GM18858 (cell line): ENCODE measurements around the gene HIBCH.
"Not testable (repeated sequence)": the region's sequence is repeated elsewhere in the genome, so short reads cannot be mapped to it uniquely, and the experiment has no call there.

Experiments used
- ATAC-seq: cut with Tn5 transposase; IDR thresholded peaks from one replicate; pipeline ENCODE4 v1.9.1; 2021; ENCODE audit not compliant: unreplicated experiment

The HIBCH gene

GRCh38 chr2:190343536-190344275, 24.1 kb upstream of the HIBCH start, which contains the start of gene INPP1:
Gene INPP1, plus strand, starts transcription at chr2:190343589. Its CDS starts 16,514 bp downstream, at chr2:190360103.
- peak; percentile 28 for ATAC-seq

GRCh38 chr2:190343089-190343535, 23.5 kb upstream of the HIBCH start:
- ATAC-seq = no peak

GRCh38 chr2:190342611-190343010, 23.0 kb upstream of the HIBCH start:
- no peak for ATAC-seq

DNA sequence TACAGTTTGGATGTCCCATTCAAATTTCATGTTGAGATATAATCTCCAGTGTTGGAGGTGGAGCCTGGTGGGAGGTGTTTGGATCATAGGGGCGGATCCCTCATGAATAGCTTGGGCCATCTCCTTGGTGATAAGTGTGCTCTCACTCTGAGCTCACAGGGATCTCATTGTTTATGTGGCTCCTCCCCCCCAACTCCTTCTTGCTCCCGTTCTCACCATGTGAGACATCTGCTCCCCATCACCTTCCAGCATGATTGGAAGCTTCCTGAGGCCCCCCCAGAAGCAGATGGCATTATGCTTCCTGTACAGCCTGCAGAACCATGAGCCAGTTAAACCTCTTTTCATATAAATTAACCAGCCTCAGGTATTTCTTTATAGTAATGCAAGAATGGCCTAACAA, 20.7 kb upstream of the HIBCH start:
- no peak for ATAC-seq

- no peak for ATAC-seq
These were observed 19.8 kb upstream of the HIBCH start for GRCh38 chr2:190339394-190339793.

DNA sequence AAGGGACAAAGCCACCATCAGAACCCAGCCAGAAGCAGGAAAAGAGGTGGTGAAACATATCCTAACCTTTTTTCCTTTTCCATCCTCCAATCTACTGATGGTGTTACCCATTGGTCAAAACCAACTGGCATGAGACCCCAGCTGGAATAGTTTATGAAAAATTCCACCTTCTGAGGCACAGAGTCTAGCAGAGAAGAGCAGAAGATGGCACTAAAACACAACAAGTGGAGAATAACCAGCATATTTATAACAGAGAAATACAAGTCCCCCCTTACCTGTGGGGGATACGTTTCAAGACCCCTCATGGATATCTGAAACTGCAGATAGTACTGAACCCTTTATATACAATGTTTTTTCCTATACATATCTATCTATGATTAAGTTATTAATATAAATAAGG, 18.8 kb upstream of the HIBCH start:
- ATAC-seq = no peak

- no peak for ATAC-seq
These were observed 16.8 kb upstream of the HIBCH start for GRCh38 chr2:190336420-190336819.

DNA sequence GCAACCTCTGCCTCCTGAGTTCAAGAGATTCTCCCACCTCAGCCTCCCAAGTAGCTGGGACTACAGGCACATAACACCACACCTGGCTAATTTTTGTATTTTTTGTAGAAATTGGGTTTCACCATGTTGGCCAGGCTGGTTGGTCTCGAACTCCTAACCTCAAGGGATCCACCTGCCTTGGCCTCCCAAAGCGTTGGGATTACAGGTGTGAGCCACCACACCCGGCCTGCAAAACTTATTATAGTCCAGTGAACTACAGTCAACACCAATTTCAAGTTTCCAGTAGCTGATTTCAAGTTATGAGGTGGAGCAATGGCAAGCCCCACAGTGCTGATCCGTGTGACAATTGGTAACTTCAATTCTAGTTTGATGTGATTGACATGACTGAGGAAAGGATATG, 16.0 kb upstream of the HIBCH start:
- not testable (repeated sequence) for ATAC-seq

DNA sequence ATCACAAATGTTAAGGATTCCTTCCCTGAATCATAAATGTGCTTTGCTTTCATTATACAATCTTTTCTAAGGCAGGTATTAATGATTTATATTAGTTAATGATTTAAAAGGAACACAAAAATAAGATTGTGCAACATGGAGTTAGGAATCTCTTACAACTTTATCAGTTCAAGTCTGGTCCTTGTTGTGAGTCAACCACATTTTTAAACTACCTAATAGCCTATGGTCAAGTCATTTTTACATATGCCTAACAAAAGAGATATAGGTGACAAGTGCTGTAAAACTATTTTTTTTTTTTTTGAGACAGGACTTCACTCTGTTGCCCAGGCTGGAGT, 15.6 kb upstream of the HIBCH start:
- ATAC-seq = no peak

DNA sequence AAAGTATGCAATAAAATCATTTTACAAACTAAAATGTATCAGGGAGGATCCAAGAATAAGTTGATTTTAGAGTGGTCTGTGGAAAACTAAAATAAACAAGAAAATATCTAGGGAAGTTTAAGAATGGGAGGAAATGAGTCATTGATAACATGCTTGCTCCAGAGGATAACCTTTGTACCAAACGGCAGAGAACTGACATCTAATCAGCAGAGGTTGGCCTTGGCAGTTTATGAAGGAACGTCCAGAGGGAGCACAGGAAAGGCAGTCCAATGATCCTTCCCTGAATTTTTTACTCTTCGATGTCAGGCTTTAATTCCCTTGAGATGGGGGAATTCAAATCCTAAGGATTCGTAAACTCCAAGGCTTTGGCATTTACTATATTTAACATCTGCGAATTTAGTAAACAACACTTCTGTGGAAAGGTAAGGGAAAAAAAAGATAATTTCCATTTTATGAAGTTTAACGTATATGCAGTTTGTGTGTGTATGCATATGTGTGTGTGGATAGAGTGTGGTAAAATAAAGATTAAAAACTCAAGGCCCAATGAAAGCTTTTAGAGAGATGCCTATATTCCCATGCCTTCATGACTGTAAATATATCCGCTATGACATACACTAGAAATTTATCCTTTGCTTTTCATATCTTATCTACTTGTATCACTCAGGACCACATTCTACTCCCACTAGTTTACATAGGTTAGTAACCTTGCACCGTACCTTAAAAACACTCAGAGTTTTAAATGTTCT, 15.0 kb upstream of the HIBCH start:
- ATAC-seq = no peak

DNA sequence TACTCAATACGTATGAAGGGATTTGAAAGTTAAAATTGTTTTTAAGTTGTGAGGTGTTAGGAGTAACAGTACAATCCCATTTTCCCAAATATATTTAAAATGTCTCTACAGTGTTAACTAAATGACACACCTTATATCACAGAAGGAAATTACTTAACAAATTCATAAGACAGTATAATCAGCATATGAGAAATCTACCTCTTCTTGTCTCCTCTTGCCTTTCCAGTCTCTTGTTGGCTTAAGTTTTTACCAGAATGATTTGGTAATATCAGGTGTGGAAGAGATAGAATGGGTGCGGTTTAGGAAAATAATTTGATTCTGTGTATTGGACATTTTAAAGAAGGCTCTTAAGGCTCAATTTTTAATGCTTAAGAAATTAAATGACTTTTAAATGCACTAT, 14.3 kb upstream of the HIBCH start:
- no peak for ATAC-seq

- ATAC-seq = no peak
These were observed 13.8 kb upstream of the HIBCH start for GRCh38 chr2:190333395-190333794.

GRCh38 chr2:190328573-190329147, 9.0 kb upstream of the HIBCH start:
- ATAC-seq = no peak

DNA sequence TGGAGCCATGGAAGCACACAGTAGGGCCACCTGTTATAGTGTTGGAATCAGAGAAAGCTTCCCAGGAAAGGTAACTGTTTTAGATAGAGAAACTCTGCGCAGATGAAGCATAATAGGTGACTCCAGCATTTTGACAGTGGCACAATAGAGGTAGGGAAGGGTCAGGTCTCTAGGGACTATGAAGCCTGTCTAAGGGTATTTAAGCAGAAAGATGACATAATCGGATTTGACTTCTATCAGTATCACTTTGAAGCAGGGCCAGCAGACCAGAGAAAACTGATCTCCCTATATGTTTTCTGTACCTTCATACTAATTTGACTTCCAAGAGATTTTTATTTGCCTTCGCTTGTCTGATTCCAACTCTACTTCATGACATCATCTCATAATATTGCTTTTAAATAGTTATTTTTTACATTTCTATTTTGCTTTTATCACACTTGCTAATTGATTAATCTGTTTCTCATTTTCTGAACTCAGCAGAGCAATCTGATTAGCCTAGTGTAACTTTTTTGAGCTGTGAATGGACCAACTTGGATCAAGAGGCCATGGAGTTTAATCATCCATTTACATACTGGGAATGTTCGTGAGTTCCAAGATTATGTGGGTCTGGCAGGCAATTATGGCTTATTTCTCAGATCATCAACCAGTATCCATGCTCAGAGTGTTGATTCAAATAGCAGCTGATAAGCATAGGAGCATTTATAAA, 8.4 kb upstream of the HIBCH start:
- no peak for ATAC-seq

DNA sequence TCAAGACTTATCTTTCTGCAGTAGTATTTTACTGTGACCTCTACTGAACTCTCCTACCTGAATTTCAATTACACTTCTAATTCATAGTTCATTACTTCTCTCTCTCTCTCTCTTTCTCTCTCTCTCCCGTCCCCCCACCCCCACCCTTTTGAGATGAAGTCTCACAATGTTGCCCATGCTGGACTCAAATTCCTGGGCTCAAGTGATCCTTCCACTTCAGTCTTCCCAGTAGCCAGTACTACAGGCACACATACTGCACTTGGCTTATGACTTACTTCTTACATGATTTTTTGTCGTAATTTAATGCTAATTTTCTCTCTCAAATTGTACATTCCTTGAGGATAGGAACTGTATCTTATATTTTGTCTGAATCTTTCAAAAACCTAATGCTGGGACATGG, 6.0 kb upstream of the HIBCH start:
- no peak for ATAC-seq

- ATAC-seq = no peak
These were observed 3.8 kb upstream of the HIBCH start for GRCh38 chr2:190323406-190323805.

DNA sequence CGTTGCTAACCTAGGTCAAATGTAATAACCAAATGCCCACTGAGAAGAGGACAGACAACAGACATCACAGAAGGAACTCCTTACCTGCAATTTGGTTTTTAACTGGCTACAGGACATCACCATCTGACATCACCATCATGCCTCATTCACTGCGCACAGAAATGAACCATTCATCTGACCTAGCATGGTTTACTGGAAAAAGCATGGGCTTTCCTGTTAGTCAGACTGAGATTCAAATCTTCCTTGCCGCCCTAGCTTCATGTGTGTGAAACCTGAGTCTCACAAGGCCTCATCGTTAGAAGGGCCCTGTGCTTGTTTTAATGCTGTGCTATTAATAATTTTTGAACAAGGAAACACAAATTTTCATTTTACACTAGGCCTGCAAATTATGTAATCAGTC, 1.1 kb upstream of the HIBCH start:
- no peak for ATAC-seq

GRCh38 chr2:190318931-190319554, 583 bp downstream of the HIBCH start:
- no peak for ATAC-seq

- ATAC-seq = no peak
These were observed 1.1 kb downstream of the HIBCH start for GRCh38 chr2:190318514-190318913.

- no peak for ATAC-seq
These were observed 4.4 kb downstream of the HIBCH start for GRCh38 chr2:190315273-190315672.

GRCh38 chr2:190313880-190314279, 5.7 kb downstream of the HIBCH start:
- no peak for ATAC-seq
